Daoy (cell line): ENCODE measurements around the gene GCSAM. TPM values are rescaled to one million over a fixed set of nuclear protein-coding genes. Genes with fewer than 3 reads are reported as not detected.

Experiments
- DNase-seq: peaks from one replicate; pipeline ENCODE4 v3.0.0-alpha.2; 2015; ENCODE audit warnings: low read depth
- total RNA-seq: library from RNA; depleted of rRNA; stranded (reverse); fragments of >200 nt; shearing (Covaris generic); gene quantifications from 2 replicates; pipeline ENCODE4 v1.2.3, GENCODE V29; 2014

Gene GCSAM
- total RNA-seq, 1 experiment from 2014 or later = not detected

DNA sequence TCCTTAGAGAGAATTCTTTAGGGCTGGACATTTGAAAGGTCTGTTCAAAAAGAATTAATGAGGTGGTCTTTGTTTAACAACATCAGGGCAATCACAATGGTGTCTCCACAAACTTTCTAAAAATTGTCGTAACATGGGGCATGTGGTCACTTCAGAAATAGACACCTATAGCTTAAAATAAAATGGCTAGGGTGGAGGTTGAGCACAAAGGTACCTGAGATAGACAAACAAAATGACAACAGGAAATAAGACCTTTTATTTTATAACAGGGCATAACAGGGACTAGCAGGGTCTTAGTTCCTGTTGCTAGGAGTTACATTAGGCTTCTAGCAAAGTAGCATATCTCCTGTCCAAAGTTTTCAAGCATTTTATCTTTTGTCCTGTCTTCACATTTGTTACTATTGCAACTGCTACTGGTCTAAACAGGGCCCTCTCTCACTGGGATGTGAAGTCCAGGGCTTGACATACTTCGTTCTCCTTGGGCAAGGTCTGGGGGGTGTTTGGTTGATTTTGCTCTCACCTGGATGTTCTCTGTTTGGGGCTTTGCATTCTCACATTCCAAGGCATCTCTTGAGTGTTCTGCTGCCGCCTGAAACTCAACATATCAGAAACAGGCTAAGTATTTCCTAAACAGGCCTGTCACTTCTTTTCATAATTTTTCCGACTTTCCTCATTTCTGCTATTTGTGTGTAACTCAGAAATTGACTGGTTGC lies 3.0 kb downstream of the GCSAM start:
- DNase-seq = no peak

DNA sequence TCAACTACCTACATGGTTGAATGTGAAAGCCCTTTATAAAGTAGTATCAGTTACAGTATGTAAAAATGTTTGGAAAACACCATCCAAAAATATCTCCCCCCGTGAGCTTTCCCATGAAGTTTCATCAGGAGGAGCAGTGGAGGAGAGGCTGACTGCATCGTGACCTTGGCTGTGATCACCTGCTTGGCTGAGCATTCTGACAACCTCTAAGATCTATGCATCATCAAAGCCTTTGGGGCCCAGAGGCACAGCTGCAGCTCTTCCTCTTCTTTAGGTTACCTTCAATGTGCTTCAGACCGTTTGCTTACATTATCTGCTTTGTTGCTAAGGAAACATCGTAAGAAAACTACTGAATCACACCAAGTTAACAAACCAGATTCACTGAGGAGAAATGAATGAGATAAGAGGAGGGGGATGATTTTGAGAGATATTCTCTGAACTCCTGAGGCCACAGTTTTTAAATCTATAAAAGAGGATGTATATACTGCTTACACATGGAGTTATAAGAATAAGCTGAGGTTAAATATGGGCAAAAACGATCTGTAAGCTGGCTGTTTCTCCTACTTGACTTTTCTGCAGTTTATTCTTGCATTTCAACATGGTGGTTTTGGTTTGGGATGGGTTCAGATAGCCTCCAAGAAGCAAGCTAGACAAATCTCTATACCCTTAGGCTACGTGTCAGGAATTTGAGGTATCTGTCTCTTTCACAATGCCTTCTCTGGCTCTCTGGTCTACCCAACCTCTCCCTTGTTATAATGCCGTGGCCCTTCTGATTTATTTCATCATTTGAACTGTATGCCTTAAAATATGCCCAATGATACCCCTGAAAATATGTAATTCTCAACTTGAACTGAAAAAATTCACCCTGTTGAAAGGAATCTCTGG lies 4.0 kb downstream of the GCSAM start:
- no peak for DNase-seq

- DNase-seq = no peak
These were observed 5.2 kb downstream of the GCSAM start for GRCh38 chr3:112127522-112128494.

- DNase-seq = peak; percentile 10
These were observed 6.5 kb downstream of the GCSAM start for GRCh38 chr3:112126511-112126911.

DNA sequence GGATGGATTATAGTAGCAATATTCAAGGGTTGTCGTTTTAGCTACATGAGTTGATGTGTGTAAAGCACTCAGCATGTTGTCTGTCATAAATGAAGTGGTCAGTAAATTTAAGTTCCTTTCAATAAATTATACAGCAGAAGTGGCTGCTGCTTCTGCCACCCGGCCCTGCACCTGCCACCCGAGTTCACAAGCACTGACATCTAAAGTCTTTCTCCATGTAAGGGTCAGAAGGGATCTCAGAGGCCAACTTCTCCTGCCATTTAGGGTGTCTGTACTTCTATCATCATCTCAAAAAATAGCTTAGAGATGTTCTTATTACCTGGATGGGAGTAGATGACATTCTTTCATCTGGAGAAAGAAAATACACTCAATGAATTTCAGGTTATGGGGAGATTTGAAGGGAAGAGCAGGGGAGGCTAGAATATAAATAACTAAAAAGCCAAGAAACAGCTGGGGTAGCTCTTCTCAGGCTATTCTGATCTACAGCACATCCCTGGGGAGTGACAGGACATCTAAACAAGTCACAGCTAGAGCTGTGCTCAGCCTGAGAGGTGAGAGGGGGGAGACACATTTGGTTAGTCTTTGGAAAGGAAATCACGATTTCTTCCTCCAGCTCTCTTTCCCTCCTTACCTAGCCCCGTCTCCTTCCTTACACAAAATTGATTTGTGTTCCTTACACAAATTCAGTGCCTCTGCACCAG lies 8.0 kb downstream of the GCSAM start:
- DNase-seq = no peak

DNA sequence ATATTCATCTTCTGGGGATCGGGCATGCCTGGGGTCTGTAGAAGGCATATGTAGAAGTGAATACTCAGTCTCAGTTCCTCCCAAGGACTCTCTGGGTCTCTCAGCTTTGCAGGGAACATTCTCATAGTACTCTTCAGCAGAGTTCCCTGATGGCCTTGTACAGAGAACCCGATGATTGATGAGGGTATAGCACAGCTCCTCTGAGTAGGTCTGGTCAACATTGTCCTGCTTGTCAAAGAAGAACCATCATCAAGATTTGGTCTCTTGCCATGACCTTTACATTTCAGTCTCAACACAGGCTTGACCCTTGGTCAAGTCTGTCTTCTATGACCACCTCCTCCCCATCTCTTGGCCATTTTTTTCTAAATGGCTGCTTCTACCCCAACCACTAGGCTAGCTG lies 9.5 kb downstream of the GCSAM start:
- no peak for DNase-seq

DNA sequence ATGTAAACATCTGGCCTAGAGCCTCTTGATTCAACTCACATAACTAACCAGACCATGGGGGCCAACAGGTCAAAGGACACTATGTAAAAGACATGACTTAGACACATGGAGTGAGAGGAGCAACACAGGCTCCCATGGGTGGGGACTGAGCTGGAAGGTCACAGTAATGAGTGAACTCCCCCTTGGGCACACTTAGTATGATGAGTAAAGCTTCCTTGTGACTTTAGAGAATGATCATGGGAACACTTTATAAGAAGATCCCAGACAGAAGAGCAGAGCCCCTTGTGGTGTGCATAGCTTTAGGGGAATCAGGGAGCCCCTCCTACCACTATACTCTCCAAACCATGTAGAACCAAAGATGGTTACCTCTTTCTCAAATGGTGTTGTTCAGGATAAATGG lies 10.2 kb downstream of the GCSAM start:
- no peak for DNase-seq

DNA sequence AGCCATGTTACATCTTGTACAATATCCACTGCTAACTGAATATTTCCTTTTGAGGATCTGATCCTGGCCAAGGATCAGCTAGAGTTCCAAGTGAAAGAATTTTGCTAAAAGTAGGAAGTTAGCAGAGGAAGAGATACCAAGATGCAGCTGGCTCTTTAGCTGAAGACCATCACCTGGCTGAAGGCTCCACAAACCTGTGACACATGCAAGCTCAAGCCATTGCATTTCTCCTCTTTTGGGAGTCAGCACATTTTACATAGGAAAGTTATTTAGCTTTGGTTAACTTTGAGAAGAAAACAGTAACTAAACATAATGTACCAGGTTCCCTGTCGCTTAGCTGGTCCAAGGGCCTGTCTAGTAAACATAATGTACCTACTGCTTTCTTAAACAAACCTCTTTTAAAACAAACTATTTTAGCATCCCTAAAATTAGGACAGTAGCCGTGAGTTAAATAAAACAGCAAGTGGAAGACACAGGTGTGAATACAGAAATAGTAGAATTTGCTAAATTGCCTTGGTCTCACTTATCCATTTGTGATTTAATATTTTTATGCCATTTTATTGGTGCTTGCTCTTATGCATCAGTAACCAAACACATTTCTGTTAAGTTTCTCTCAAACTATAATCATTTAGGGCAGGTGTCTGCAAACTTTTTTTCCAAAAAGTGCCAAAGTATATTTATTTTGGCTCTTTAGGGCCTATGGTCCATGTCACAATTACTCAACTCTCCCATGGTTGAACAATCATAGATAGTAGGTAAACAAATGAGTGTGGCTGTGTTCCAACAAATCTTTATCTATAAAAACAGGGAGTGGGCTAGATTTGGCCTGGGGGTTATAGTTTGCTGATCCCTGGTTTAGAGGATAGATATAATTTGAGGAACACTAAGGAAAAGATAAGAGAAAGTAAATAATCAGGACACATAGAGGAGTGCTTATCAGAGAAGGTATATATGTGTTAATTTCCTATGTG lies 11.2 kb downstream of the GCSAM start:
- no peak for DNase-seq

- no peak for DNase-seq
These were observed 12.8 kb downstream of the GCSAM start for GRCh38 chr3:112119962-112120836.

DNA sequence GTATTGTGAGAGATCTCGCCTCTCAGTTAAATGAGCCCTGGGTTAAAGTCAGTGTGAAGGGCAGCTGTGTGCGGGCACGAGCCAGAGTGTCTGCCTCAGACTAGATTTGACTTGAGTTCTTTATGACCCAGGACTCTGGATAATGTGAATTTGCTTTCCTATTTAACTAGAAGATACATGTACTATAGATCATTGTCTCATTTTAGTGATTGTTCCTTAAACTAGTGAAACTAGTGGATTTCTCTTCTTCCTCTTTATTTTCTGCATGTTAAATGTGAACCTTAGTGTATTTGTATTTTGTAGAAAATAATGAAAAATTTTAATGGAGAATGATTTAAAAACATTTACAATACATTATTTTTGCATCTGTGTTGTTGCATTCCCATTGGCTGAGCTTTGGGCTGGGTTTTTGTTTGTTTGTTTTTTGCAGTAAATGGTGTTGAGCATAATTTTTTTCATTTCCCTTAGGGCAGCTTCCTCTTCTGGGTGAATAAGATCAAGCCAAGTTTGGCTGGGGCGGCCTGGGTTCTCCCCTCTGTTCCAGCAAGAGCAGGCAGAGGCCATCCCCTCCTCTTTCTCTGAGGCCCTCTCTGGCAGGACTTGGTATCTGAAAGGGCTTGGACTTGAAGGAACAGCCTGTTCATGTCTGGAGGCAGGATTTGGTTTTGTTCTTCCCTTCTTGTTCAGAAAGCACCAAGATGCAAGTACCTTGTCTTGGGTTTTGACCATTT lies 15.0 kb downstream of the GCSAM start:
- no peak for DNase-seq

GRCh38 chr3:112117415-112117814 lies 15.6 kb downstream of the GCSAM start:
- no peak for DNase-seq

DNA sequence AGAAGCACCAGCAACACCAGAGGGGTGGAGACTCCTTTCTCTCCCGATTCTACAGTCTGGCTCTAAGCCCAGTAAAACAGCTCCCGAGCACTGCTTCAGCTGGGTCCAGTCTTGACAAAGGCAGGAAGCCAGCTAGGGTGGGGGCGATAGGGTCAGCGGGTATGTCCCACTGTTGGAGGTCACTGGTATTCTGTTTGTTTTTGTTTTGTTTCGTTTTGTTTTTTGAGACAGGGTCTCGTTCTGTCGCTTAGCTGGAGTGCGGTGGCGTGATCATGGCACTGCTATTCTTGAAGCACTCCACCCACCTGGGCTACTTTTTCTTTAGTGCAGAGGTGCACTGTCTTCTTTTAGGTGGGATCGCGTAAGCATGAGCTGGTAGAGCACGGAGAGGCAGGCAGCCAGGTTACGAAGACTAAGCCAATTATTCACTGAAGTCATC lies 16.3 kb downstream of the GCSAM start:
- no peak for DNase-seq

- DNase-seq = no peak
These were observed 17.2 kb downstream of the GCSAM start for GRCh38 chr3:112115806-112116383.

DNA sequence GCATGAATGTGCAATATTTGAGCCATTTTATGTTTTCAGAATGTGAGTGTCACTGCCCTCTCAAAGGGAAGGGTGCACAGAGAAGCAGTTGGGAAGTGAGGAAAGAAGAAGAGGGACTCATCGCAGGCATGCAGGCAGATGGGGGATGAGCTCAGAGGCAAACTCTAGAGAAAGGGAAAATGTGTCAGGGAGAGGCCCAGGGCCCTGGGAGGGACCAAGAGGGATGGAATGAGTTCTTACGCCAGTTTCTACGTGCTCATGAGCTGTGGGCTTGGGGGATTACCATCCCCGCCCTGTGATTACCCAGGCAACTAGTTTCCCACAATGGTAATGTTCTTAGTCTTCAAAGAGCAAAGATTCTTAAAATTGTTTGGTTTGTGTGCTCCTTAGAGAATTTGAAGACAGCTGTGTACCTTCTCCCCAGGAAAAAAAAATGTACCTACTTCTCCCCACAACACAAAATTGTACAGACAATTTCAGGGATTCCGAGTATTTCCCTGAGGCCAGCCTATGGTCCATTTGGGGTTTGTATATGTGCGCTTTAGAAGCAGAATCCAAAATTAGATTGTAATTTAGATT lies 17.8 kb downstream of the GCSAM start:
- no peak for DNase-seq

GRCh38 chr3:112114576-112115160 lies 18.4 kb downstream of the GCSAM start:
- no peak for DNase-seq

DNA sequence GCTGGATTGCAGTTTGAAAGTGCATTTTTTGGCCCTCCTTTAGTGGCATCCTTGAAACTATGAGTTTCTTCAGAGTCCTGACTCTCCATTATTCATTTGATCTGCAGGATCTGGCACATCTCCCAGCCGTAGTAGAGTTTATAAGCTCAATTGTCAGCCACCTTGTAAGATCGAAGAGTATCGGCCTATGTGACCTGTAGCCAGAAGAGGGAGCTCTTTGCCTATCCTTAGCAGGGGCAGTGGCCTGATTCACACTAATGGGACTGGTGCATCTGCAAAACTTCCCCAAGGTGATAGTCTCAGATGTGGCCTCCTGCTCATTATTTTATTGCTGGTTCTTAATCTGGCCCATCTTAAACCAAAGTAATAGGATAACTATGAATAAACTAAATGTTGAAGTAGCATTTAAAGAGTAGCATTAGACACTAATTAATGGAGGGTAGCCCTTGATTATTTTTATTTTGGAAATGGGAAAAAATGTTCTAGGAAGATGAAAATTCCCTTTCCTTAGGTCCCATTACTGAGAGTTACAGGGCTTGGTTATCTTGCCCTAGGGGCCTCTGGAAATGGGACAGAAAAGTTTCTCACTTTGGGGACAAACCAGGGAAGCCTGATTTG lies 21.2 kb downstream of the GCSAM start:
- DNase-seq = peak; percentile 60

- DNase-seq = no peak
These were observed 23.7 kb downstream of the GCSAM start for GRCh38 chr3:112109322-112109721.
